K562 (cell line): ENCODE measurements around the gene NDUFB8. TPM values are rescaled to one million over a fixed set of nuclear protein-coding genes. Genes with fewer than 3 reads are reported as not detected.

ENCODE experiments used
- C11orf30 ChIP-seq: fragments of 450-650 bp; IDR thresholded peaks from 2 replicates; pipeline ENCODE4 v1.6.1; 2016; ENCODE audit warnings: low read depth, mild to moderate bottlenecking
- CTBP1 ChIP-seq: fragments of 450-650 bp; IDR thresholded peaks from 2 replicates; pipeline ENCODE4 v1.6.1; 2016; ENCODE audit warnings: borderline replicate concordance
- NFE2 ChIP-seq: IDR thresholded peaks from 2 replicates; pipeline ENCODE4 v1.6.1; 2014; ENCODE audit warnings: antibody characterized with exemption, low read depth
- NRF1 ChIP-seq, 2 experiments: fragments of 450-650 bp; IDR thresholded peaks in 1 of 2; conservative IDR thresholded peaks in 1 of 2; 2 replicates each; pipeline ENCODE4 v1.6.1; 2014; ENCODE audit warnings: mild to moderate bottlenecking in 2 of 2
- PHTF2 ChIP-seq: fragments of 250-450 bp; sonication (Bioruptor Pico); IDR thresholded peaks from 2 replicates; pipeline ENCODE4 v1.5.0; 2021; ENCODE audit warnings: mild to moderate bottlenecking
- POLR2AphosphoS5 ChIP-seq: IDR thresholded peaks from 2 replicates; pipeline ENCODE4 v1.6.1; 2011; ENCODE audit warnings: mild to moderate bottlenecking, low read depth, low read length, moderate library complexity; ENCODE audit not compliant: control insufficient read depth, insufficient read depth
- POLR2G ChIP-seq: fragments of 200-400 bp; formaldehyde crosslinking; IDR thresholded peaks from 2 replicates; pipeline ENCODE4 v1.6.1; 2017; ENCODE audit warnings: low read depth, mild to moderate bottlenecking, antibody characterized with exemption, low read length, moderate library complexity
- RBFOX2 ChIP-seq: fragments of 200-400 bp; formaldehyde crosslinking; IDR thresholded peaks from 2 replicates; pipeline ENCODE4 v1.6.1; 2017; ENCODE audit warnings: low read depth, mild to moderate bottlenecking, low read length, moderate library complexity
- RBM14 ChIP-seq: fragments of 200-400 bp; formaldehyde crosslinking; IDR thresholded peaks from 2 replicates; pipeline ENCODE4 v1.6.1; 2018; ENCODE audit warnings: low read depth, mild to moderate bottlenecking, low read length, moderate library complexity, borderline replicate concordance; ENCODE audit not compliant: insufficient read depth
- SNAPC5 ChIP-seq: fragments of 250-450 bp; sonication (Bioruptor Pico); IDR thresholded peaks from 2 replicates; pipeline ENCODE4 v1.8.0; 2021; ENCODE audit warnings: moderate library complexity, mild to moderate bottlenecking, inconsistent platforms
- TFAM ChIP-seq: fragments of 250-450 bp; sonication (Bioruptor Pico); conservative IDR thresholded peaks from 2 replicates; pipeline ENCODE4 v1.5.0; 2021; ENCODE audit warnings: mild to moderate bottlenecking, moderate library complexity
- YY1 ChIP-seq, 3 experiments: IDR thresholded peaks; 2 replicates each; pipeline ENCODE4 v1.6.1; 2011; ENCODE audit warnings: low read length in 2 of 3, mild to moderate bottlenecking in 2 of 3, moderate library complexity in 2 of 3, borderline replicate concordance in 1 of 3, control low read depth in 1 of 3, low read depth in 1 of 3; ENCODE audit not compliant: insufficient read depth in 3 of 3, insufficient replicate concordance in 2 of 3, control insufficient read depth in 1 of 3, insufficient read length in 1 of 3; ENCODE audit errors: extremely low read depth in 1 of 3
- ZNF77 ChIP-seq: fragments of 250-450 bp; sonication (Bioruptor Pico); IDR thresholded peaks from 2 replicates; pipeline ENCODE4 v1.5.0; 2020
- polyA plus RNA-seq, 8 experiments: library from polyadenylated mRNA; depleted of rRNA in 4 of 8; stranded (reverse) in 5 of 8; unstranded in 3 of 8; fragments of >200 nt; fragmentation: Nextera tagmentation in 2 of 8; fragmentation: Illumina TruSeq in 1 of 8; extraction: Ambion mirVana in 2 of 8; extraction: Trizol in 1 of 8; gene quantifications; 2 replicates each; pipeline versions ENCODE4 v1.2.1 to v1.2.3, GENCODE V29; 2011 to 2014; ENCODE audit warnings: inconsistent platforms in 1 of 8, missing spikeins in 1 of 8
- total RNA-seq, 7 experiments: library from RNA; depleted of rRNA in 6 of 7; stranded (reverse); fragments of >200 nt in 6 of 7; fragmentation: Illumina TruSeq in 2 of 7; extraction: Trizol in 2 of 7; gene quantifications; 2 replicates each; pipeline versions ENCODE4 v1.2.1 to v1.2.3, GENCODE V29; 2011 to 2021; ENCODE audit warnings: low replicate concordance in 1 of 7
- TF ChIP-seq, protein P1 (sequence below): fragments of 250-450 bp; sonication (Bioruptor Pico); IDR thresholded peaks from 2 replicates; pipeline ENCODE4 v1.8.0; 2021; ENCODE audit warnings: mild to moderate bottlenecking, moderate library complexity
- TF ChIP-seq, protein P2 (sequence below): fragments of 450-650 bp; formaldehyde crosslinking; IDR thresholded peaks from 2 replicates; pipeline ENCODE4 v1.4.0; 2022; ENCODE audit warnings: missing genetic modification characterization

The NDUFB8 gene
- total and polyA plus RNA-seq, 9 of the 15 experiments (the other 6 are each of a cell fraction or from before 2014, with no cell fraction given), result 131 to 360 (median 199) TPM

- TF ChIP-seq C11orf30, result peak; percentile 49
- no peak for TF ChIP-seq SNAPC5
- TF ChIP-seq, protein P1, sequence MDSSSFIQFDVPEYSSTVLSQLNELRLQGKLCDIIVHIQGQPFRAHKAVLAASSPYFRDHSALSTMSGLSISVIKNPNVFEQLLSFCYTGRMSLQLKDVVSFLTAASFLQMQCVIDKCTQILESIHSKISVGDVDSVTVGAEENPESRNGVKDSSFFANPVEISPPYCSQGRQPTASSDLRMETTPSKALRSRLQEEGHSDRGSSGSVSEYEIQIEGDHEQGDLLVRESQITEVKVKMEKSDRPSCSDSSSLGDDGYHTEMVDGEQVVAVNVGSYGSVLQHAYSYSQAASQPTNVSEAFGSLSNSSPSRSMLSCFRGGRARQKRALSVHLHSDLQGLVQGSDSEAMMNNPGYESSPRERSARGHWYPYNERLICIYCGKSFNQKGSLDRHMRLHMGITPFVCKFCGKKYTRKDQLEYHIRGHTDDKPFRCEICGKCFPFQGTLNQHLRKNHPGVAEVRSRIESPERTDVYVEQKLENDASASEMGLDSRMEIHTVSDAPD, result no peak
- peak; percentile 28; the same call in 1 of the 2 replicates for TF ChIP-seq CTBP1
- no peak for TF ChIP-seq ZNF77 (CRISPR knock-in tag)
- peak; percentile 63 for TF ChIP-seq POLR2AphosphoS5
- TF ChIP-seq RBFOX2, result peak; percentile 80
- TF ChIP-seq NFE2, result no peak
- peak; percentile 89 to 91 for TF ChIP-seq NRF1 (conservative IDR thresholded peaks at IDR 0.05 in 1 of 2, IDR thresholded peaks at IDR 0.05 in 1 of 2)
- TF ChIP-seq YY1 (IDR thresholded peaks at IDR 0.05; ENCODE audit: borderline replicate concordance in 1 of 3, control insufficient read depth in 1 of 3, extremely low read depth in 1 of 3, insufficient read depth in 3 of 3, insufficient read length in 1 of 3, insufficient replicate concordance in 2 of 3, low read depth in 1 of 3, low read length in 2 of 3), result peak in 2 of 3 experiments; percentile 86 to 89
- no peak for TF ChIP-seq TFAM (CRISPR knock-in tag)
- TF ChIP-seq, protein P2, sequence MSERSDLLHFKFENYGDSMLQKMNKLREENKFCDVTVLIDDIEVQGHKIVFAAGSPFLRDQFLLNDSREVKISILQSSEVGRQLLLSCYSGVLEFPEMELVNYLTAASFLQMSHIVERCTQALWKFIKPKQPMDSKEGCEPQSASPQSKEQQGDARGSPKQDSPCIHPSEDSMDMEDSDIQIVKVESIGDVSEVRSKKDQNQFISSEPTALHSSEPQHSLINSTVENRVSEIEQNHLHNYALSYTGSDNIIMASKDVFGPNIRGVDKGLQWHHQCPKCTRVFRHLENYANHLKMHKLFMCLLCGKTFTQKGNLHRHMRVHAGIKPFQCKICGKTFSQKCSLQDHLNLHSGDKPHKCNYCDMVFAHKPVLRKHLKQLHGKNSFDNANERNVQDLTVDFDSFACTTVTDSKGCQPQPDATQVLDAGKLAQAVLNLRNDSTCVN (CRISPR knock-in tag), result no peak
- TF ChIP-seq POLR2G, result peak; percentile 84
- TF ChIP-seq RBM14, result no peak
- TF ChIP-seq PHTF2, result no peak
- TF ChIP-seq, all 486 proteins: peak for 62
These were observed at the start of gene NDUFB8 (continued) for GRCh38 chr10:100529475-100530298.
